K562 treated with DMSO at 1 percent for 4 hours (cell line): ENCODE data around the gene PRRT1. TPM values are rescaled to one million over a fixed set of nuclear protein-coding genes. Genes with fewer than 3 reads are reported as not detected.

Experiments
- total RNA-seq: library from RNA; unstranded; fragments of 300-600 nt; gene quantifications from 2 replicates; pipeline ENCODE4 v1.2.3, GENCODE V29; 2022; ENCODE audit not compliant: insufficient read depth

PRRT1 gene
- 2.9 and 6.5 TPM in 2 replicates for total RNA-seq

DNA sequence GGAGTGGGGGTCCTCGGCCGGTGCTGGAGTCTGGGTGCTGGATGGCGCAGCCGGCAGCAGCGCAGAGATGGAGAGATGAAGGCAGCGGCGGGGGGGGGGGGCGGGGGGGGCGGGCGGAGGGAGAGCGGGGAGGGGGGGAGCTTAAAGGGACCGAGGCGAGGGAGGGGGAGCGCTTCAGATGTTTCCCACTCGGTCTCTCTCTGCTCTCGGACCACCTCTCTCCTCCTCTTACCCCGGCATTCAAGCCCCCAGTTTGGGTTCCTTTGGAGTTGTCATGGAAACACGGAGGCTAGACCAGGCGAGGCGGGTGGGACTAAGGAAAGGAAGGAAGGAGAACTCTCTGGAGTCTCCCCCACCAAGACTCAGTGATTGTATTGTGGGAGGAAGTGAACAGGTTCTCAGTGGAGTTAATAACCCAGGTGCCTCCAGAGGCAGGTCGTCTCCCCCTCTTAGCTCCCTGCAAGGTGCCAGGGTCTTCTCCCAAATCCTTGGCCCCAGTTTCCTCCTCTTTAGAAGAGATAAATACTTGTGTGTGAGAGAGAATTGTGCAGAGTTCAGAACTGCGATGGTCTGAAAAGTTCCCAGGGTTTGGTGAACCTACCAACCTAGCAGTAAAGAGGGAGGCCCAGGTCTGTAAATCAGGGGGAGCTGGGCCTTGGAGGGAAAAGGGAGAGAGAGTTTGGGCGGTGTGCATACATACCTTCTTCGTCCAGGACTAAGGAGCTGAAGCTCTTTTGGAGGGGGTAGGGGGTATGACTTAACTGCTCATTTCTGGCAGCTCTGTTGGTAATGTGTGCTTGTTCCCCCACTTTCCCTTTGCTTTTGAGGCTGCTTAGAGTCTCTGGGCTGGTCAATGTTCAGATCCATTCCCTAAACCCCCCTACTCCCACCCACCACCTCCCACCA, at the start of gene PRRT1:
TSS of gene PRRT1 (minus strand) at position 77 of the 906 bp plus-strand sequence. CDS start 112 bp downstream, outside the sequence.

DNA sequence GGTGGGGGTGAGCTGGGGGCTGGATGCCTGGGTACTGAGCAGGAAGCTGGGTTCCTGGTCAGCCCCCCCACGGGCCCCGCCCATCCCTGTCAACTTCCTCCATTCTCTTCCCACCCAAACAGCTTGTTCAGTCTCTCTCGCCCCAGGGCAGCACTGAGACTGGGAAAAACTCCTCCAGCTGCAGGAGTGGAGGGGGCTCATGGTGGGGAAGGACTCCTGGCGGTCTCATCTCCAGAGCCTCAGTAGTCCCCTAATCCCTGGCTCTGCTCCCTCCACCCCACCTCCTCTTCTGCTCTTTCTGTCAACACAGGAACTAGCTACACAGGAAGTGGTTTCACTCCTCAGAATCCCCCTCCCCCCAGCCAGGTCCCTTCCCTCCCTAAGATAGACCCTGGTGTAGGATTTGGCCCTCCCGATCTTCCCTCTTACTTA, 40.9 kb upstream of the PRRT1 start, which contains the start of gene GPSM3:
TSS of gene GPSM3 (minus strand) at position 36 of the 432 bp plus-strand sequence. CDS start 130 bp downstream, outside the sequence.

DNA sequence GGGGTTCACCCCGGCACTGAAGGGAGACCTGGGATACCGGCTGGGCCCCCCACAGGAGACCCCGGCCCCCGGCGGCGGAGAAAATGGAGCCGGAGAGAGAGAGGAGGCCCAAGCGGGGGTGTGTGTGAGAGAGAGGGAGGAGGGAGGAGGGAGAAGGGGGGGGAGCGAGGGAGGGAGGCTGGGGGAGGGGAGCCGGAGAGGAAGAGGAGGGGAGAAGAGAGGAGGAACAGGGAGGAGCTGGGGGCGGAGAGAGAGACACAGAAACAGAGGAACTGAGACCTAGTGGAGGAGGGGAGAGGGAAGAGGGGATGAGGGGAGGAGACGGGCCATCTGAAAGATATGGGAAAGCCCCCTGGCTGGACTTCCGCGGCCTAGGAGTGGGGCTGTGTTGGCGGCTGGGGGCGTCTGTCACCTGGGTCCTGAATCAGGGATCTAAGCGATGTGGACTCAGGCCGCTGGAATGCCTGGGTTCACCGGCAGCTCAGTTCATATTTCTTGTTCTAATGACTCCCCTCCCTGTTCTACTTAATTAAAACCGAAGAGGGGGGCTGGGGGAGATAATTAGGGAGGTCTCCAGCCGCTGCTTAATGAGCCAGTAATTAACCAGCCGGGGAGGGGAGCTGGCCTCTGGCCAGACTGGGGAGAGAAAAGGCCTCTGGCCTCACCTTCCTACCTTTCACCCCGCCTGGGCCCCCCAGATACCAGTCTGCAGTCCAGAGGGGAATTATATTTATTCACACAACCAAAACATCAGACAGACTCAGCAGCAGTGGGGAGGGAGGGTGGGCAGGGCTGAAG, 38.5 kb upstream of the PRRT1 start, which contains the start of gene PBX2:
TSS of gene PBX2 (minus strand) at position 149 of the 798 bp plus-strand sequence. CDS start 287 bp downstream, outside the sequence.

DNA sequence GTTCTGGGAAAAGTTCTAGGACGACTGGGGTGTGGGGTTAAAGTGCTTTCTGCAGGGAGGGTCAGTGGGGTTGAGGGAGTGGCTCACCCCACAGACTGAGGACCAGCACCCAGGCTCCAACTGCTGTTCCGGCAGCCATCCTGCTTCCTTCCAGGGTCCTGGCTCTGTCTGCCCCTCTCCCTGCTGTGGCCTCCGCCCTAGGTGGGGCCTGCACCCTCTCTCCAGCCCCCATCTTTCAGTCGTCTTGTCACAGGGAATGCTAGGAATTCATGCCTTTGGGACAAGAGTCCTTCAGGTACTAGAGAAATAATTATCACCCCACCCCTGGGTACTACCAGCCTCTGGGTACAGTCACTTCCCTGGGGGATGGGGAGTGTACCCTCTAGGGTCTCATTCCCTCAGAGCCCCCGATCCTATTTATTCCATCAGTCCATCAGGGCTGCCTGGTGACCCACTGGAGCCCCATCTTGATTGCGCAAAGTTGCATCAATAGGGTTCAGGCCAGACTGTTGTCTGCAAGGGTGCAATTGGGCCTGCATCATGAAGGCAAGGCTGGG, 32.4 kb upstream of the PRRT1 start, which contains the start of gene AGER:
TSS of gene AGER (minus strand) at position 170 of the 557 bp plus-strand sequence. CDS start at position 139, 31 bp downstream.

DNA sequence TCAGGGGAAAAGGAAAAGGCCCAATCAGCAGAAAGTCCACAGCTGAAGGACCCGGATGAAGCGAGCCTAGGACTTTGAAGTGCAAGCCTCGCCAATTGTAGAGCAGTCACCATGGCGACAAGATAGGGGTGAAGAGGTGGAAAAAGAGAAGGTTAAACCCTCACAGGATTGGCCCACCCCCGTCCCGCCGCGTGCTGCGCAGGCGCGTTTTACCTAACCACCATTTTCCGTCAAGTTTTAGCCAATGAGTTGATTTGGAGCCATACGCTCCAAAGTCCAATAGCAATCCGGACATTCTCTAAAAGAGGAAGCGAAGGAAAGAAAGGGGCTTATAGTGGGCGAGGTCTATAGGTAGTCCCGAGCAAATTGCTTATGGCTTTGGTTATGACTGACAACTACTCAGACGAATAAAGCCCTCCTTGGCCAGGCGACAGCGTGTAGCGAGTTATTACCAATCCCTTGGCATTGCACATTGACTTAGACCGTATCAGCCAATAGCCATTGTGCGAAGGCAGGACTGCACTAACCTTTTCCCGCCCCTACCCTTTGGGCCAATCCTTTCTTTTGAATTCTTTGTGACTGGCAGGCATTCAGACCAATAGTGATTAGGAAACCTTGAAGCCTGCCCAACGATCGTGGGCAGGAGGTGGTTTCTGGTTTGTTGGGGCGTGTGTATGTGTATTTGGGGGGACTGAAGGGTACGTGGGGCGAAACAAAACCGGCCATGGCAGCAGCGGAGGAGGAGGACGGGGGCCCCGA, 26.2 kb upstream of the PRRT1 start, which contains the start of gene RNF5:
TSS of gene RNF5 (plus strand) at position 618 of the 759 bp plus-strand sequence. CDS start at position 725, 107 bp downstream.

DNA sequence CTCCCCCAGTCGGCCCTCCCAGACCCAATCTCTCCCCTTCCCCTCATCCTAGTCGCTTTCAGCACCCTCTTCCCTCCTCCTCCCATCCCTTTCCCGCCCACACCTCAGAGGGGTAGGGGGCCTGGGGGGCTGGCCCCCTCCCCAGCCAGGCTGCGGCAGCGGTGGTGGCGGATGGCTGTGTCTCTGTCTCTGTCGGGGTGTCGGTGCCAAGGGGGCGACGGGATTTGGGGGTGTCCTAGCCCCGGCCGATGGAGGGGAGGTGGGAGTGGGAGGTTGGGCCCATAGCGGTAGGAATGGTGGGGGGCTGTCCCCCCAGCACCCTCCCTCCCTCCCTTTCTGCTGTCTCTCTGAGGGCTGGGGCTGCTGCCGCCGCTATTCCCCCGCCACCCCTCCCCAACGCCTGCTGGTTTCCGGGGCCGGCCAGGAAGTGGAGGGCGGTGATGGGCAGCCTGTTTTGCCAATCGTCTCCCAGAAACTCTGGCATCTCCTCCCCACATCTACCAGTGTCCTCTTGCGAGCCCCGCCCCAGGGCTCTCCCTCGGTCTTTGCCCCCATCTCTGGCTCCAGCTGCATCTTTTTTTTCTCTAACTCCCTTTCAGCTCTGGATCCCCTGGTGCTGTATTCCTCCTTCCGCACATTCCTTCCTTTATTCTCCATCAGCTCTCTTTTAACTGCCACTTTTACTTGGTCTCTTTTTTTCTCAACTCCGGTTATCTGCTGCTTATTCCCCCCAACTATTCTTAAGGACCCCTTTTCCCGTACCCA, 24.2 kb upstream of the PRRT1 start, which contains the start of gene AGPAT1:
TSS of gene AGPAT1 (minus strand) at position 374 of the 765 bp plus-strand sequence. CDS start 4,588 bp downstream, outside the sequence.

DNA sequence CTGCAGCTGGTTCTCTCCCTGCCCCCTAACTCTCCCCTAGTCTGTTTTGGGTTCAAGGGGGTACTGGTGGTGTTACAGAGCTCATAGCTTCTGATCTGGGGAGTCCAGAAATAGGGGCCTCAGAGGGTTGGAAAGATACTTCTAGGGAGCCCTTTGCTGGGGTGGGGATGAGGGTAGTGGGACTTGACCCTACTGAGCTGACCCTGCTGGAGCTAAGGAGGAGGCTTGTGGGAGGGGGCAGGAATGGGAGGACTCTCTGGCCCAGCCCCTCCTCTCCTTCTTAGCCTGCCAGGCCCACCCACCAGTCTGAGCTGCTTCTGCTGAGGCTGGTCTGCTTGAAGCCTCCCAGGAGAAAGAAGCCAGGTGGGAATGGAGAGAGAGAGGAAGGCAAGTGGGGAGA, 12.6 kb upstream of the PRRT1 start, which contains the start of gene EGFL8:
TSS of gene EGFL8 (plus strand) at position 301 of the 400 bp plus-strand sequence. CDS start 1,571 bp downstream, outside the sequence.

DNA sequence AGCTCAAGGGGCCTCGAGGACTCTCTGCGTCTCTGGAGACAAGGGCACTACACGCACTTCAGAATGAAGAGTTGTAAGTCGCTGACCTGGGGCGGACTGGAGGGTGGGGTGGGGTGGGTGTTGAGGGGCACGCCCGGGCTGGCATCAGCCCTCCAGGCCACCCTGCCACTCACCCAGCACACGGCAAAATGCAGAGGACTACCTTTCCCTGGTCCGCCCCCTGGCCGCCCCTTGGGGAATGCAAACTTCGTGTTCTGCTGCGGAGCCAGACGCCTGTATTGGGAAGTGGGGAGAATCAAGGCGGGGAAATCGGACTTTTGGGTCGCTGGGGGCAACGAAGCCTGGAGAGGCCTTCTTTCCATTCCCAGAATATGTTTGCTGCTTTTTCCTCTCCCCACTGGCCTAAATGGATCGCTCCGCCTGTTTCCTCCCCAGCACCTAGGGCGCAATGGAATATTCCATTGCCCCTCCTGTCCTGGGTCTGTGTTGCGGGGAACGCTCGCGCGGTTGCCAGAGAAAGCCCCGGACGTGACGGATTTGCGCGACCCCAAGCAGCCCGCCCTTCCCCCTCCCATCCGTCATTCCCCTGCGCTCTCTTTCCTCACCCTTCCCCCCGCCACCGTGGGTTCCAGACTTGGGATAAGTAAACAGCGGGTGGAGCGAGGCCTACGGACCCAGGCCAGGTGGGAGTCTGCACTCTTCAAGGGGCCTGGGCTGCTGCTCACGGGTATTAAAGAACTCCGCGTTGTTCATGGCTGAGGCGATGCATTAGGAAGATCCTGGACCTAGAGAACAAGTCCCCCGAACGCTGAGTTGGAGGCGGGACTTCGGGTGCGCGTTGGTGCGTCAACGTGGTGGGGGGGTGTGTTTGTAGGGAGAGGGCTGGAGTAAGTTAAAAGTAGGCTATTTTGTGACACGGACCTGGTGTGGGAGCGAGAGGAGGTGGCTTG, 2.1 kb upstream of the PRRT1 start, which contains the start of gene PPT2:
TSS of gene PPT2 (plus strand) at position 578 of the 950 bp plus-strand sequence. CDS start 454 bp downstream, outside the sequence.

DNA sequence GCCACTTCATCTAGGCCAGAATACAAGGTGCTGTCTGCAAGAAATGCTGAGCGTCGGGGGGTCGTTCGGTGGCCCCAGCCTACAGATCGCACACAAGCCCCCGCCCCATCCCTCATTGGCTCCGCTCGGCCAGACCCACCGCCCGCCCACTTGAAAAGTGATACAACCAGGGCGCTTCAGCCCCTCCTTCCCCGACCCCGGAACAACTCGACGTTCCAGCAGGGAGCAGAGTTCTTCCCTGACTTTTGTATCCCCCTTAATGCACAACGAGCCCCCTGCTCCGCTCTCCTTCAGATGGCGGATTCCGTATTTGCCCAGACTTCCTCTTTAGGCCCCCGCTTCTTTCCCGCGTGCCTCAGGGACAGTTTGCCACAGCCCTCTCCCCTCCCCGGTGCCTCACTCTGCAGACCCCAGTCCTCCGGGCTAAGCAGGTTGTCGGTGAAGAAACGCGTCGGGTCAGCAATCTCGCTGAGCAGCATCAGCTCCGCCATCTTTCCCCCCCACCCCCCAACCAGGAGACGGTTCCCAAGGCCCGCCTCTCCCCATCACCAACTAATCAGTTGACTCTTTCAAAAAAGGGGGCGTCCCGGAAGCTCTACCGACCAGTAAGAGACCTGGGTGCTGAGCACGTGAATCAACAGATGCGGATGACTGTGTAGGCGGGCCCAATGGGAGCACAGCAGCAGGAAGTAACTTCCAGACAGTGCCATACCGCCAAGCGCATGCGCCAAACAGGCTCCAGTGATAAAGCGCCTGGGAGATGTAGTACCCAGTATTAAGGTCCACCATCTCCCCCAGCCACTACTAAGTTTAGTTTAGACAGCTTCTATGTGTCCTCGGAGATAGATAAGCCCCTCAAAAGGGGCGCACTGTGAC, 23.8 kb downstream of the PRRT1 start, which contains the start of gene ATF6B:
TSS of gene ATF6B (minus strand) at position 530 of the 876 bp plus-strand sequence. CDS start at position 491, 39 bp downstream.

DNA sequence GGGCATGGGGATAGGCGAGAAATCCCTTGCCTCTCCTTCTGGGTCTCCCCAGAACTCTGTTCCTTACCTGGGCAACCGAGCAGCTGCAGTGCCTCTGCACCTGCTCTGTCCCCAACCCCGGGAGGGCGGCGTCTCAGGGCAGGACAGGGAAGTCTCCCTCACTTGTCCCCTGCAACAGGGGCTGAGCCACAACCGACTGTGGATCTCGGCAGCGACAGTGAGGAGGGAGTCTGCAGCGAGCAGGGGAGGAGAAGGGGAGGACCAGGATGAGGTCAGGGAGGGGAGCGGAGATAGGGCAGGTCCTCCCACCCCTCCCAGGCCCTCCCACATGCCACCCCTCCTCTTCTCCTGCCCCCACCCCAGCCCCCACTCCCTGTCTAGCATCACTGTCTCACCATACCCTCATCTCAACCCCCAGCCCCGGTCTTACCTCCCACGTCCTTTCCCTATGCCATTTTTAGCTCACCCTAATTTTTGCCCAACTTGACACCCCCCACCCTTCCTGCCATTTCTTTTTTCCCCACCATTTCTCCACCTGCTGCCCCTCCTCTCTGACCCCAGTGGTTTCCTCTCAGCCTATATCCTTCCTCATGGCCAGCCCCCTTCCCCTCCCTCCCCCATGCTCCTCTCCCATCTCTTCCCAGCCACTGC, 42.5 kb downstream of the PRRT1 start, which contains the start of gene TNXB:
TSS of gene TNXB (minus strand) at position 225 of the 651 bp plus-strand sequence. CDS start 11,140 bp downstream, outside the sequence.

Other genes with a start within 250 kb of the PRRT1 start
- 6.4 and 10.3 TPM in 2 replicates for gene ZBTB12, start 249.9 kb downstream of the PRRT1 start, total RNA-seq
- 8.3 and 9.1 TPM in 2 replicates for gene C2, start 224.2 kb downstream of the PRRT1 start, total RNA-seq
- 3.8 TPM in 1 of 2 replicates, not detected in the other for gene CFB, start 205.8 kb downstream of the PRRT1 start, total RNA-seq
- gene NELFE, start 193.0 kb downstream of the PRRT1 start, total RNA-seq = 78.2 and 128 TPM in 2 replicates
- gene SKIC2, start 192.8 kb downstream of the PRRT1 start, total RNA-seq = 43.6 and 60.1 TPM in 2 replicates
- 16.6 and 24.1 TPM in 2 replicates for gene DXO, start 179.8 kb downstream of the PRRT1 start, total RNA-seq
- 4.3 and 10.0 TPM in 2 replicates for gene C4A, start 169.9 kb downstream of the PRRT1 start, total RNA-seq
- 3.6 and 8.2 TPM in 2 replicates for gene C4B, start 137.1 kb downstream of the PRRT1 start, total RNA-seq
- gene CYP21A2, start 113.5 kb downstream of the PRRT1 start, total RNA-seq = 0.98 and 1.1 TPM in 2 replicates
- 22.0 and 35.7 TPM in 2 replicates for gene TNXB, start 42.6 kb downstream of the PRRT1 start, total RNA-seq
- 120 and 128 TPM in 2 replicates for gene ATF6B, start 23.7 kb downstream of the PRRT1 start, total RNA-seq
- gene FKBPL, start 21.7 kb downstream of the PRRT1 start, total RNA-seq = 11.5 and 15.9 TPM in 2 replicates
- 38.0 and 64.2 TPM in 2 replicates for gene PPT2, start 2.2 kb upstream of the PRRT1 start, total RNA-seq
- 8.0 and 27.8 TPM in 2 replicates for gene EGFL8, start 12.7 kb upstream of the PRRT1 start, total RNA-seq
- gene AGPAT1, start 24.1 kb upstream of the PRRT1 start, total RNA-seq = 119 and 131 TPM in 2 replicates
- 263 and 269 TPM in 2 replicates for gene RNF5, start 26.5 kb upstream of the PRRT1 start, total RNA-seq
- 7.3 and 8.0 TPM in 2 replicates for gene AGER, start 32.3 kb upstream of the PRRT1 start, total RNA-seq
- 58.1 and 74.9 TPM in 2 replicates for gene PBX2, start 38.3 kb upstream of the PRRT1 start, total RNA-seq
- 67.6 and 81.7 TPM in 2 replicates for gene GPSM3, start 40.7 kb upstream of the PRRT1 start, total RNA-seq
- 2.3 TPM in 2 replicates for gene NOTCH4, start 72.1 kb upstream of the PRRT1 start, total RNA-seq
- not detected in 2 replicates for gene TSBP1, start 220.0 kb upstream of the PRRT1 start, total RNA-seq